Measurements from ENCODE around the gene SHFL.

The SHFL gene

GRCh38 chr19:10070730-10071446 is 15.2 kb upstream of the SHFL start:
- 85% methylated on average over 22 of the region's 22 CpGs for WGBS
- Histone ChIP-seq H3K4me1 (ENCODE audit: control insufficient read depth, insufficient read depth, low read depth, low read length) (no peaks in the 10 kb centered on the region), H3K79me1 (replicated peaks; ENCODE audit: low read length, poor library complexity, severe bottlenecking) (no peaks in the 10 kb centered on the region), H2AK5ac (ENCODE audit: low read length, severe bottlenecking) (no peak overlapping the region), H2BK5ac (ENCODE audit: low read depth, low read length, poor library complexity, severe bottlenecking) (no peak overlapping the region), H2AFZ (ENCODE audit: low read depth, low read length) (no peak overlapping the region), H3K9ac (ENCODE audit: low read length) (no peak overlapping the region), H3K4me2 (ENCODE audit: low read length, poor library complexity, severe bottlenecking) (no peak overlapping the region), H3K18ac (ENCODE audit: low read depth in 1 of 2, low read length in 2 of 2) (no peak overlapping the region), H3K9me3 (ENCODE audit: control insufficient read depth, low read length) (peaks cover 5% of the 10 kb centered on the region), H3K27ac (ENCODE audit: low read length, poor library complexity, severe bottlenecking) (no peak overlapping the region), H4K91ac (ENCODE audit: low read length) (no peak overlapping the region), H4K8ac (ENCODE audit: low read length) (peak overlapping the region; percentile 56), H2BK120ac (ENCODE audit: low read depth, low read length) (no peak overlapping the region), H3K14ac (ENCODE audit: low read length in 2 of 2) (no peak overlapping the region), H3K36me3 (ENCODE audit: control insufficient read depth in 1 of 2, insufficient read depth in 2 of 2, low read depth in 1 of 2, low read length in 2 of 2) (no peaks in the 10 kb centered on the region), H3K23ac (ENCODE audit: low read length in 2 of 2) (no peak overlapping the region), H2BK12ac (ENCODE audit: low read length in 2 of 2) (no peak overlapping the region), H3K4me3 (ENCODE audit: insufficient read depth in 1 of 2, low read depth in 1 of 2, low read length in 2 of 2) (no peak overlapping the region), H3K27me3 (ENCODE audit: control insufficient read depth in 1 of 2, insufficient read depth in 1 of 2, low read length in 2 of 2) (peaks cover 8 to 26% of the 10 kb centered on the region in 2 experiments), H3K4ac (ENCODE audit: low read depth in 1 of 2, low read length in 2 of 2) (no peak overlapping the region), H2BK15ac (ENCODE audit: low read depth, poor library complexity, severe bottlenecking) (no peak overlapping the region)
- DNase-seq = no peak

GRCh38 chr19:10074153-10074552 is 12.0 kb upstream of the SHFL start:
- Histone ChIP-seq H3K27ac (ENCODE audit: low read length, poor library complexity, severe bottlenecking) (no peak overlapping the region), H2BK12ac (ENCODE audit: low read length in 2 of 2) (no peak overlapping the region), H3K23ac (ENCODE audit: low read length in 2 of 2) (no peak overlapping the region), H3K4me3 (ENCODE audit: insufficient read depth in 1 of 2, low read depth in 1 of 2, low read length in 2 of 2) (no peak overlapping the region), H2BK120ac (ENCODE audit: low read depth, low read length) (no peak overlapping the region), H3K4me1 (ENCODE audit: control insufficient read depth, insufficient read depth, low read depth, low read length) (no peaks in the 10 kb centered on the region), H3K4ac (ENCODE audit: low read depth in 1 of 2, low read length in 2 of 2) (no peak overlapping the region), H2AK5ac (ENCODE audit: low read length, severe bottlenecking) (no peak overlapping the region), H3K9ac (ENCODE audit: low read length) (no peak overlapping the region), H2AFZ (ENCODE audit: low read depth, low read length) (no peak overlapping the region), H4K91ac (ENCODE audit: low read length) (no peak overlapping the region), H3K27me3 (ENCODE audit: control insufficient read depth in 1 of 2, insufficient read depth in 1 of 2, low read length in 2 of 2) (peaks cover 8 to 25% of the 10 kb centered on the region in 2 experiments), H3K79me1 (replicated peaks; ENCODE audit: low read length, poor library complexity, severe bottlenecking) (no peaks in the 10 kb centered on the region), H3K36me3 (ENCODE audit: control insufficient read depth in 1 of 2, insufficient read depth in 2 of 2, low read depth in 1 of 2, low read length in 2 of 2) (no peaks in the 10 kb centered on the region), H2BK5ac (ENCODE audit: low read depth, low read length, poor library complexity, severe bottlenecking) (no peak overlapping the region), H4K8ac (ENCODE audit: low read length) (no peak overlapping the region), H3K4me2 (ENCODE audit: low read length, poor library complexity, severe bottlenecking) (no peak overlapping the region), H3K9me3 (ENCODE audit: control insufficient read depth, low read length) (peaks cover 5% of the 10 kb centered on the region), H3K14ac (ENCODE audit: low read length in 2 of 2) (no peak overlapping the region), H2BK15ac (ENCODE audit: low read depth, poor library complexity, severe bottlenecking) (no peak overlapping the region), H3K18ac (ENCODE audit: low read depth in 1 of 2, low read length in 2 of 2) (no peak overlapping the region)
- DNase-seq = peak; percentile 24
- WGBS = 73% methylated on average over 2 of the region's 2 CpGs

- Histone ChIP-seq H4K8ac (ENCODE audit: low read length) (no peak overlapping the region), H3K4ac (ENCODE audit: low read depth in 1 of 2, low read length in 2 of 2) (no peak overlapping the region), H2BK15ac (ENCODE audit: low read depth, poor library complexity, severe bottlenecking) (no peak overlapping the region), H2BK5ac (ENCODE audit: low read depth, low read length, poor library complexity, severe bottlenecking) (no peak overlapping the region), H2BK12ac (ENCODE audit: low read length in 2 of 2) (no peak overlapping the region), H3K18ac (ENCODE audit: low read depth in 1 of 2, low read length in 2 of 2) (no peak overlapping the region), H3K14ac (ENCODE audit: low read length in 2 of 2) (no peak overlapping the region), H3K9me3 (ENCODE audit: control insufficient read depth, low read length) (peaks cover 5% of the 10 kb centered on the region), H3K79me1 (replicated peaks; ENCODE audit: low read length, poor library complexity, severe bottlenecking) (no peaks in the 10 kb centered on the region), H3K9ac (ENCODE audit: low read length) (no peak overlapping the region), H2AFZ (ENCODE audit: low read depth, low read length) (no peak overlapping the region), H3K23ac (ENCODE audit: low read length in 2 of 2) (peak overlapping the region in 1 of 2 experiments; percentile 59), H3K27me3 (ENCODE audit: control insufficient read depth in 1 of 2, insufficient read depth in 1 of 2, low read length in 2 of 2) (peaks cover 5 to 24% of the 10 kb centered on the region in 2 experiments), H3K4me1 (ENCODE audit: control insufficient read depth, insufficient read depth, low read depth, low read length) (no peaks in the 10 kb centered on the region), H4K91ac (ENCODE audit: low read length) (no peak overlapping the region), H3K4me2 (ENCODE audit: low read length, poor library complexity, severe bottlenecking) (no peak overlapping the region), H2BK120ac (ENCODE audit: low read depth, low read length) (no peak overlapping the region), H2AK5ac (ENCODE audit: low read length, severe bottlenecking) (no peak overlapping the region), H3K27ac (ENCODE audit: low read length, poor library complexity, severe bottlenecking) (no peak overlapping the region), H3K36me3 (ENCODE audit: control insufficient read depth in 1 of 2, insufficient read depth in 2 of 2, low read depth in 1 of 2, low read length in 2 of 2) (no peaks in the 10 kb centered on the region), H3K4me3 (ENCODE audit: insufficient read depth in 1 of 2, low read depth in 1 of 2, low read length in 2 of 2) (no peak overlapping the region)
- WGBS = 77% methylated on average over 6 of the region's 6 CpGs
- DNase-seq = no peak
Measured at GRCh38 chr19:10076535-10076934, 9.6 kb upstream of the SHFL start.

- no peaks in the 10 kb centered on the region for H3K36me3 ChIP-seq (ENCODE audit: control insufficient read depth in 1 of 2, insufficient read depth in 2 of 2, low read depth in 1 of 2, low read length in 2 of 2)
- no peak overlapping the region for H3K14ac ChIP-seq (ENCODE audit: low read length in 2 of 2)
Measured at GRCh38 chr19:10078329-10078728, 7.8 kb upstream of the SHFL start.

More at GRCh38 chr19:10078329-10078728, 7.8 kb upstream of the SHFL start:
- Histone ChIP-seq H3K4me1 (ENCODE audit: control insufficient read depth, insufficient read depth, low read depth, low read length) (no peaks in the 10 kb centered on the region), H3K9me3 (ENCODE audit: control insufficient read depth, low read length) (peaks cover 5% of the 10 kb centered on the region), H3K4me3 (ENCODE audit: insufficient read depth in 1 of 2, low read depth in 1 of 2, low read length in 2 of 2) (no peak overlapping the region), H3K4me2 (ENCODE audit: low read length, poor library complexity, severe bottlenecking) (no peak overlapping the region), H2BK5ac (ENCODE audit: low read depth, low read length, poor library complexity, severe bottlenecking) (no peak overlapping the region), H4K91ac (ENCODE audit: low read length) (no peak overlapping the region), H3K23ac (ENCODE audit: low read length in 2 of 2) (no peak overlapping the region), H4K8ac (ENCODE audit: low read length) (no peak overlapping the region), H3K79me1 (replicated peaks; ENCODE audit: low read length, poor library complexity, severe bottlenecking) (no peaks in the 10 kb centered on the region), H3K27me3 (ENCODE audit: control insufficient read depth in 1 of 2, insufficient read depth in 1 of 2, low read length in 2 of 2) (peaks cover 5 to 24% of the 10 kb centered on the region in 2 experiments), H2BK15ac (ENCODE audit: low read depth, poor library complexity, severe bottlenecking) (no peak overlapping the region), H2AFZ (ENCODE audit: low read depth, low read length) (no peak overlapping the region), H2AK5ac (ENCODE audit: low read length, severe bottlenecking) (no peak overlapping the region), H2BK12ac (ENCODE audit: low read length in 2 of 2) (no peak overlapping the region), H3K4ac (ENCODE audit: low read depth in 1 of 2, low read length in 2 of 2) (no peak overlapping the region), H2BK120ac (ENCODE audit: low read depth, low read length) (no peak overlapping the region), H3K27ac (ENCODE audit: low read length, poor library complexity, severe bottlenecking) (no peak overlapping the region), H3K9ac (ENCODE audit: low read length) (no peak overlapping the region), H3K18ac (ENCODE audit: low read depth in 1 of 2, low read length in 2 of 2) (no peak overlapping the region)
- DNase-seq = no peak
- whole genome bisulfite sequencing = 90% methylated on average over 6 of the region's 8 CpGs
